ENCODE results near the gene BLTP2.

The BLTP2 gene

DNA sequence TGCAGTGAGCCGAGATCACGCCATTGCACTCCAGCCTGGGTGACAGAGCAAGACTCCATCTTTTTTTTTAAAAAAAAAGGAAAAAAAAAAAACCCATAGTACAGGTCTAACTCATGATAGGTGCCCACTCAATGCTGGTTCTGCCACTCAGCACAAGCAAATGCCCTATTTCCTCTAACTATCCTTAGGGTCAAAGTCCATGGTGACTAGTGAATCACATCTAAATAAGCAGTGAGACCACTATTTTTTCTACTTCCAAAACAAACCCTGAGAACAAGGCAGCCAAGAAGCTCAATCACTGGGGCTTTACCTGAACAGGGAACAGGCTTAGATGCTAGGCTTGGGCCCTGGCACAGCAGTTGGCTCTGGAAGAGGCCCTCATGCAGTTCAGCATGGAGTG is 3.4 kb downstream of the BLTP2 start:
- ATAC-seq: no peak
- TF ChIP-seq SNAI2 (CRISPR knock-in tag; IDR thresholded peaks at IDR 0.05) (no peak), PPARA (CRISPR knock-in tag; IDR thresholded peaks at IDR 0.05; ENCODE audit: borderline replicate concordance) (no peak), ZNF565 (CRISPR knock-in tag; conservative IDR thresholded peaks at IDR 0.05; ENCODE audit: low read depth) (no peak), CSRNP3 (CRISPR knock-in tag; IDR thresholded peaks at IDR 0.05) (no peak), ZFP30 (CRISPR knock-in tag; IDR thresholded peaks at IDR 0.05) (no peak), BACH2 (CRISPR knock-in tag; IDR thresholded peaks at IDR 0.05; ENCODE audit: borderline replicate concordance) (no peak), OSR1 (CRISPR knock-in tag; IDR thresholded peaks at IDR 0.05) (no peak), ESRRG (CRISPR knock-in tag; IDR thresholded peaks at IDR 0.05) (no peak), ZFP3 (CRISPR knock-in tag; IDR thresholded peaks at IDR 0.05) (no peak), GLIS3 (CRISPR knock-in tag; IDR thresholded peaks at IDR 0.05) (no peak), RARB (CRISPR knock-in tag; IDR thresholded peaks at IDR 0.05) (no peak), CSDC2 (CRISPR knock-in tag; IDR thresholded peaks at IDR 0.05) (no peak), ZC3H10 (CRISPR knock-in tag; IDR thresholded peaks at IDR 0.05) (no peak), ARNTL (CRISPR knock-in tag; IDR thresholded peaks at IDR 0.05; ENCODE audit: borderline replicate concordance, low read depth) (no peak), CREB5 (CRISPR knock-in tag; IDR thresholded peaks at IDR 0.05; ENCODE audit: low read depth) (no peak)
- TF ChIP-seq, protein P1, sequence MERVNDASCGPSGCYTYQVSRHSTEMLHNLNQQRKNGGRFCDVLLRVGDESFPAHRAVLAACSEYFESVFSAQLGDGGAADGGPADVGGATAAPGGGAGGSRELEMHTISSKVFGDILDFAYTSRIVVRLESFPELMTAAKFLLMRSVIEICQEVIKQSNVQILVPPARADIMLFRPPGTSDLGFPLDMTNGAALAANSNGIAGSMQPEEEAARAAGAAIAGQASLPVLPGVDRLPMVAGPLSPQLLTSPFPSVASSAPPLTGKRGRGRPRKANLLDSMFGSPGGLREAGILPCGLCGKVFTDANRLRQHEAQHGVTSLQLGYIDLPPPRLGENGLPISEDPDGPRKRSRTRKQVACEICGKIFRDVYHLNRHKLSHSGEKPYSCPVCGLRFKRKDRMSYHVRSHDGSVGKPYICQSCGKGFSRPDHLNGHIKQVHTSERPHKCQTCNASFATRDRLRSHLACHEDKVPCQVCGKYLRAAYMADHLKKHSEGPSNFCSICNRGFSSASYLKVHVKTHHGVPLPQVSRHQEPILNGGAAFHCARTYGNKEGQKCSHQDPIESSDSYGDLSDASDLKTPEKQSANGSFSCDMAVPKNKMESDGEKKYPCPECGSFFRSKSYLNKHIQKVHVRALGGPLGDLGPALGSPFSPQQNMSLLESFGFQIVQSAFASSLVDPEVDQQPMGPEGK (CRISPR knock-in tag; IDR thresholded peaks at IDR 0.05; ENCODE audit: borderline replicate concordance): no peak
- TF ChIP-seq, protein P2, sequence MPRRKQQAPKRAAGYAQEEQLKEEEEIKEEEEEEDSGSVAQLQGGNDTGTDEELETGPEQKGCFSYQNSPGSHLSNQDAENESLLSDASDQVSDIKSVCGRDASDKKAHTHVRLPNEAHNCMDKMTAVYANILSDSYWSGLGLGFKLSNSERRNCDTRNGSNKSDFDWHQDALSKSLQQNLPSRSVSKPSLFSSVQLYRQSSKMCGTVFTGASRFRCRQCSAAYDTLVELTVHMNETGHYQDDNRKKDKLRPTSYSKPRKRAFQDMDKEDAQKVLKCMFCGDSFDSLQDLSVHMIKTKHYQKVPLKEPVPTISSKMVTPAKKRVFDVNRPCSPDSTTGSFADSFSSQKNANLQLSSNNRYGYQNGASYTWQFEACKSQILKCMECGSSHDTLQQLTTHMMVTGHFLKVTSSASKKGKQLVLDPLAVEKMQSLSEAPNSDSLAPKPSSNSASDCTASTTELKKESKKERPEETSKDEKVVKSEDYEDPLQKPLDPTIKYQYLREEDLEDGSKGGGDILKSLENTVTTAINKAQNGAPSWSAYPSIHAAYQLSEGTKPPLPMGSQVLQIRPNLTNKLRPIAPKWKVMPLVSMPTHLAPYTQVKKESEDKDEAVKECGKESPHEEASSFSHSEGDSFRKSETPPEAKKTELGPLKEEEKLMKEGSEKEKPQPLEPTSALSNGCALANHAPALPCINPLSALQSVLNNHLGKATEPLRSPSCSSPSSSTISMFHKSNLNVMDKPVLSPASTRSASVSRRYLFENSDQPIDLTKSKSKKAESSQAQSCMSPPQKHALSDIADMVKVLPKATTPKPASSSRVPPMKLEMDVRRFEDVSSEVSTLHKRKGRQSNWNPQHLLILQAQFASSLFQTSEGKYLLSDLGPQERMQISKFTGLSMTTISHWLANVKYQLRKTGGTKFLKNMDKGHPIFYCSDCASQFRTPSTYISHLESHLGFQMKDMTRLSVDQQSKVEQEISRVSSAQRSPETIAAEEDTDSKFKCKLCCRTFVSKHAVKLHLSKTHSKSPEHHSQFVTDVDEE (CRISPR knock-in tag; IDR thresholded peaks at IDR 0.05): no peak

DNA sequence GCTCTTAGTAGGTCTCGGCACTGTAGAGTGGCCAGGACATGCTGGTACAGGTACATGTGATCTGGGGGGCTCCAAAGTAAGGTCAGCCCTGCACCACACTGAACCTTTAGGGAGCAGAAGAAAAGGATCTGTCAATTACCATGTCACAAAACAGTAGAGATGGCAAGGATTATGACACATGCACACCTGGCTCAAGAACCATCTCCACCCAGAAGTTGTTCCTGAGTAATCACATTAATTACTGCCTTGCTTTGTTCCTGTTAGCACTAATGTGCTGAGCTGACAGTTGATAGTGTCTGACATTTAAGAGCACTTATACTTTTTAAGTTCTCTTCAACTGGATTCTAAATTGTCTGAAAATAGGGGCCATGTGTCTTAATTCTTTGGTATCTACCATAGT is 9.5 kb downstream of the BLTP2 start:
- ATAC-seq: no peak
- TF ChIP-seq PPARA (CRISPR knock-in tag; IDR thresholded peaks at IDR 0.05; ENCODE audit: borderline replicate concordance): no peak
- TF ChIP-seq ZC3H10 (CRISPR knock-in tag; IDR thresholded peaks at IDR 0.05): no peak
- no peak for TF ChIP-seq CREB5 (CRISPR knock-in tag; IDR thresholded peaks at IDR 0.05; ENCODE audit: low read depth)
- TF ChIP-seq ISL1 (CRISPR knock-in tag; IDR thresholded peaks at IDR 0.05): no peak
- TF ChIP-seq, protein P1 (CRISPR knock-in tag; IDR thresholded peaks at IDR 0.05; ENCODE audit: borderline replicate concordance): no peak
- no peak for TF ChIP-seq TOX (CRISPR knock-in tag; IDR thresholded peaks at IDR 0.05; ENCODE audit: borderline replicate concordance)
- no peak for TF ChIP-seq ZNF8 (CRISPR knock-in tag; IDR thresholded peaks at IDR 0.05)
- no peak for TF ChIP-seq BACH2 (CRISPR knock-in tag; IDR thresholded peaks at IDR 0.05; ENCODE audit: borderline replicate concordance)
- TF ChIP-seq OSR1 (CRISPR knock-in tag; IDR thresholded peaks at IDR 0.05): no peak
- no peak for TF ChIP-seq RARB (CRISPR knock-in tag; IDR thresholded peaks at IDR 0.05)
- no peak for TF ChIP-seq SNAI2 (CRISPR knock-in tag; IDR thresholded peaks at IDR 0.05)
- TF ChIP-seq ESRRG (CRISPR knock-in tag; IDR thresholded peaks at IDR 0.05): no peak
- TF ChIP-seq, protein P2 (CRISPR knock-in tag; IDR thresholded peaks at IDR 0.05): no peak
- no peak for TF ChIP-seq ZFP3 (CRISPR knock-in tag; IDR thresholded peaks at IDR 0.05)
- no peak for TF ChIP-seq TCF4 (CRISPR knock-in tag; IDR thresholded peaks at IDR 0.05; ENCODE audit: borderline replicate concordance)
